ENCODE results near the gene LAG3.

GRCh38 chr12:6753772-6754356 is 18.5 kb upstream of the LAG3 start:
- TF ChIP-seq POLR2AphosphoS5 (IDR thresholded peaks at IDR 0.05; ENCODE audit: low read depth, low read length) (no peak; the same call in 1 of the 2 replicates), REST (IDR thresholded peaks at IDR 0.05; ENCODE audit: insufficient read depth in 1 of 2, low read depth in 2 of 2, low read length in 2 of 2) (no peak), TAF1 (IDR thresholded peaks at IDR 0.05; ENCODE audit: borderline replicate concordance, insufficient read depth, low read length) (no peak), SIN3A (IDR thresholded peaks at IDR 0.05; ENCODE audit: borderline replicate concordance, insufficient read depth, low read length) (no peak)
